ENCODE data around the gene SPPL3. TPM values are rescaled to one million over a fixed set of nuclear protein-coding genes. Genes with fewer than 3 reads are reported as not detected.

Gene SPPL3
- polyA plus RNA-seq, 1 of the 3 experiments (the other 2 are of a cell fraction): 18.8 TPM

- no peak for TF ChIP-seq USF2 (IDR thresholded peaks at IDR 0.05; ENCODE audit: borderline replicate concordance, low read depth, low read length)
These were observed 104.7 kb downstream of the SPPL3 start (continued) for GRCh38 chr12:120799243-120800045.

GRCh38 chr12:120798696-120799095 lies 105.5 kb downstream of the SPPL3 start:
- H2AFZ ChIP-seq (ENCODE audit: low read depth): no peak overlapping the region
- H3F3A ChIP-seq (replicated peaks; ENCODE audit: insufficient read depth): no peaks in the 10 kb centered on the region
- peaks cover 0 to 17% of the 10 kb centered on the region in 2 experiments for H3K36me3 ChIP-seq (replicated peaks in 1 of 2; ENCODE audit: control insufficient read depth in 1 of 2, insufficient read depth in 2 of 2, low read length in 1 of 2)
- DNase-seq: peak; percentile 19
- ChIA-PET CTCF (interaction anchor here (1.6 to 2.0 kb wide), 3 partner anchors 9 to 173 kb away, joined by 4 to 6 read pairs (median 4); no protein-coding TSS in a partner anchor), POLR2A (no interaction called here)
- no peak overlapping the region for H3K27ac ChIP-seq (ENCODE audit: low read depth in 2 of 2, low read length in 1 of 2)
- H3K9me3 ChIP-seq: peaks cover 17% of the 10 kb centered on the region; the same call in 1 of the 2 replicates
- H3K4me2 ChIP-seq: no peak overlapping the region
- no peaks in the 10 kb centered on the region for H3K27me3 ChIP-seq (ENCODE audit: insufficient read depth)
- WGBS (ENCODE audit: low lambda C conversion rate): 65% methylated on average over 4 of the region's 4 CpGs
- H4K20me1 ChIP-seq (ENCODE audit: insufficient read depth): no peaks in the 10 kb centered on the region
- no peak overlapping the region for H3K4me3 ChIP-seq (ENCODE audit: low read depth in 2 of 2, low read length in 1 of 2)
- H3K4me1 ChIP-seq (ENCODE audit: control insufficient read depth in 1 of 2, insufficient read depth in 2 of 2, low read depth in 1 of 2, low read length in 1 of 2): peaks cover 0 to 9% of the 10 kb centered on the region in 2 experiments; a peak in 3 of 4 replicates
- H3K9me2 ChIP-seq: no peaks in the 10 kb centered on the region
- H3K9ac ChIP-seq: no peak overlapping the region
- H3K79me2 ChIP-seq (ENCODE audit: insufficient read depth): peaks cover 5% of the 10 kb centered on the region; the same call in 1 of the 2 replicates
- TF ChIP-seq MEF2A (IDR thresholded peaks at IDR 0.05; ENCODE audit: borderline replicate concordance, low read depth): no peak
- no peak for TF ChIP-seq PBX3 (IDR thresholded peaks at IDR 0.05)
- no peak for TF ChIP-seq CTCF (IDR thresholded peaks at IDR 0.05)
- no peak for TF ChIP-seq TCF12 (IDR thresholded peaks at IDR 0.05)
- TF ChIP-seq RFX5 (IDR thresholded peaks at IDR 0.05; ENCODE audit: low read length): no peak
- TF ChIP-seq RAD21 (IDR thresholded peaks at IDR 0.05; ENCODE audit: low read length): no peak
- no peak for TF ChIP-seq GABPA (IDR thresholded peaks at IDR 0.05; ENCODE audit: low read depth)
- TF ChIP-seq CHD2 (IDR thresholded peaks at IDR 0.05; ENCODE audit: low read length, partially characterized antibody): peak; percentile 32
- TF ChIP-seq MXI1 (IDR thresholded peaks at IDR 0.05; ENCODE audit: low read depth, low read length): no peak
- TF ChIP-seq USF1 (IDR thresholded peaks at IDR 0.05; ENCODE audit: borderline replicate concordance, low read depth): no peak
- peak in 1 of 2 experiments; percentile 16; a peak in 1 of 4 replicates for TF ChIP-seq EP300 (IDR thresholded peaks at IDR 0.05; ENCODE audit: borderline replicate concordance in 1 of 2, low read depth in 1 of 2, low read length in 1 of 2)
- no peak for TF ChIP-seq SIN3A (IDR thresholded peaks at IDR 0.05; ENCODE audit: borderline replicate concordance, low read depth, low read length)
- TF ChIP-seq JUND (IDR thresholded peaks at IDR 0.05): no peak
- TF ChIP-seq POLR2AphosphoS5 (IDR thresholded peaks at IDR 0.05; ENCODE audit: low read depth, low read length): no peak
- no peak for TF ChIP-seq ELF1 (IDR thresholded peaks at IDR 0.05)
- TF ChIP-seq REST (IDR thresholded peaks at IDR 0.05; ENCODE audit: low read depth, low read length): no peak
- no peak for TF ChIP-seq NFIC (IDR thresholded peaks at IDR 0.05; ENCODE audit: borderline replicate concordance)
- no peak for TF ChIP-seq NRF1 (IDR thresholded peaks at IDR 0.05; ENCODE audit: low read depth, low read length)
- TF ChIP-seq FOXM1 (IDR thresholded peaks at IDR 0.05; ENCODE audit: low read depth): no peak
- no peak for TF ChIP-seq YY1 (IDR thresholded peaks at IDR 0.05; ENCODE audit: low read depth)
- no peak for TF ChIP-seq RXRA (IDR thresholded peaks at IDR 0.05; ENCODE audit: borderline replicate concordance, low read depth)
- TF ChIP-seq MAX (IDR thresholded peaks at IDR 0.05; ENCODE audit: low read depth): no peak
- TF ChIP-seq RCOR1 (IDR thresholded peaks at IDR 0.05; ENCODE audit: low read length): peak; percentile 82
